ENCODE data around the gene NOP14.
"Not testable (repeated sequence)": the region's sequence is repeated elsewhere in the genome, so short reads cannot be mapped to it uniquely, and the experiment has no call there.

Gene NOP14

GRCh38 chr4:2961421-2961810, 1.8 kb downstream of the NOP14 start:
- TF ChIP-seq ZFX (IDR thresholded peaks at IDR 0.05; ENCODE audit: borderline replicate concordance) = no peak
- no peak for TF ChIP-seq CTCF (IDR thresholded peaks at IDR 0.05)
- peak overlapping the region; percentile 78 for H3K27ac ChIP-seq

- not testable (repeated sequence) for H3K27ac ChIP-seq
These were observed 2.8 kb downstream of the NOP14 start for GRCh38 chr4:2960450-2960849.

GRCh38 chr4:2958446-2958845, 4.8 kb downstream of the NOP14 start:
- no peak for TF ChIP-seq CTCF (IDR thresholded peaks at IDR 0.05)
- TF ChIP-seq ZFX (IDR thresholded peaks at IDR 0.05; ENCODE audit: borderline replicate concordance) = no peak
- H3K27ac ChIP-seq = no peak overlapping the region

- H3K27ac ChIP-seq = not testable (repeated sequence)
These were observed 7.8 kb downstream of the NOP14 start for GRCh38 chr4:2955186-2956044.

- TF ChIP-seq ZFX (IDR thresholded peaks at IDR 0.05; ENCODE audit: borderline replicate concordance) (no peak), CTCF (IDR thresholded peaks at IDR 0.05) (peak; percentile 16; the same call in 1 of the 2 replicates)
- H3K27ac ChIP-seq = no peak overlapping the region
These were observed 8.6 kb downstream of the NOP14 start for GRCh38 chr4:2954358-2955185.

GRCh38 chr4:2953496-2953895, 9.7 kb downstream of the NOP14 start:
- no peak overlapping the region for H3K27ac ChIP-seq
- TF ChIP-seq CTCF (IDR thresholded peaks at IDR 0.05) (no peak), ZFX (IDR thresholded peaks at IDR 0.05; ENCODE audit: borderline replicate concordance) (no peak)

- no peak for TF ChIP-seq CTCF (IDR thresholded peaks at IDR 0.05)
- no peak for TF ChIP-seq ZFX (IDR thresholded peaks at IDR 0.05; ENCODE audit: borderline replicate concordance)
- no peak overlapping the region for H3K27ac ChIP-seq
These were observed 12.8 kb downstream of the NOP14 start for GRCh38 chr4:2950221-2950989.

GRCh38 chr4:2949782-2950125, 13.5 kb downstream of the NOP14 start:
- H3K27ac ChIP-seq = no peak overlapping the region
- TF ChIP-seq ZFX (IDR thresholded peaks at IDR 0.05; ENCODE audit: borderline replicate concordance) = no peak

Data from 22Rv1 (cell line).